ENCODE results near the gene C1GALT1.
"Not testable (repeated sequence)": the region's sequence is repeated elsewhere in the genome, so short reads cannot be mapped to it uniquely, and the experiment has no call there.

Gene C1GALT1

GRCh38 chr7:7173956-7174632 lies 8.2 kb upstream of the C1GALT1 start:
- no peak for DNase-seq

DNA sequence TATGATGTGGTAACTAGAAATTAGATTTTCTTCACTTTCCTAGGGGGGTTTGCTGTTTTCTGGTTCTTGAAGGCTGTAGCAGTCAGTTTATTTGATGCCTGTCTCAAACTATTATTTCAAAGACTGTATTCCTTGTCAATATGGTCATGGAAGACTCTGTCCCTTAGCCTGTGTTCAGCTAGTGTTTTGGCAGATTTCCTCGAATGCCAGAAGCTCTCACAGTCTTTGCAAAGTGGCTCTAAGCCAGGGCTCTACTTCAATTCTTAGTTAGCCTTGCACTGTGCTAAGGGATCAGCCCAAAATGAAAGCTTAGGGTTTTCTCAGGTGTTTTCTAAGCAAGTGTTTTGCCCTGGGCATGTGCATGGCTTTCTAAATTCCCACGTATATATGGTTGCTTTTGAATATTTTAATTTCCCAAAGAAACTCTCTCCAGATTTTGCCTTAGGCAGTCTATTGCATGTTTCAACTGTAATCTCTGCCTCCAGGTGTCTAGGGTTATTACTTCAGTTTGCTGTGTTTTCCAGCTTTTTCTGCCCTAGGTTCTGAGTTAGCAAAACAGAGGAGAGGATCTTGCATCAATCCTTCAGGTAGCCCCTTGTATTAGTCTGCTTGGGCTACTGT lies 7.2 kb upstream of the C1GALT1 start:
- DNase-seq, result peak in 1 of 2 experiments; percentile 39

GRCh38 chr7:7176406-7177043 lies 5.8 kb upstream of the C1GALT1 start:
- no peak for DNase-seq

GRCh38 chr7:7177044-7177517 lies 5.3 kb upstream of the C1GALT1 start:
- DNase-seq, result no peak

GRCh38 chr7:7178081-7178480 lies 4.3 kb upstream of the C1GALT1 start:
- DNase-seq, result no peak

DNA sequence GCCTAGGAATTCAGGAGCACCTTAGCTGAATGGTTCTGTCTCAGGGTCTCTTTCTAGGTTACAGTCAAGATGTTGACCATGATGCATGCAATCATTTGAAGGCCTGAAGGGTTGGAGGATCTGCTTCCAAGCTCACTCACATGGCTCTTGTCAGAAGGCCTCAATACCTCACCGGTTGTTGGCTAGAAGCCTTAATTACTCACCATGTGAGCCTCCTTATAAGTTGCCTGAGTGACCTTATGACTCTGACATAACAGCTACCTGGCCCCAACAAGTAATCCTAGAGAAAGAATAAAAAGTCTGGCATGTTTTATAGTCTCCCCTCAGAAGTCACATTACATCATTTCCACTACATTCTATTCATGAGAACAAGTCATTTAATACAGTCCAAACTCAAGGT lies 3.4 kb upstream of the C1GALT1 start:
- DNase-seq, result no peak

DNA sequence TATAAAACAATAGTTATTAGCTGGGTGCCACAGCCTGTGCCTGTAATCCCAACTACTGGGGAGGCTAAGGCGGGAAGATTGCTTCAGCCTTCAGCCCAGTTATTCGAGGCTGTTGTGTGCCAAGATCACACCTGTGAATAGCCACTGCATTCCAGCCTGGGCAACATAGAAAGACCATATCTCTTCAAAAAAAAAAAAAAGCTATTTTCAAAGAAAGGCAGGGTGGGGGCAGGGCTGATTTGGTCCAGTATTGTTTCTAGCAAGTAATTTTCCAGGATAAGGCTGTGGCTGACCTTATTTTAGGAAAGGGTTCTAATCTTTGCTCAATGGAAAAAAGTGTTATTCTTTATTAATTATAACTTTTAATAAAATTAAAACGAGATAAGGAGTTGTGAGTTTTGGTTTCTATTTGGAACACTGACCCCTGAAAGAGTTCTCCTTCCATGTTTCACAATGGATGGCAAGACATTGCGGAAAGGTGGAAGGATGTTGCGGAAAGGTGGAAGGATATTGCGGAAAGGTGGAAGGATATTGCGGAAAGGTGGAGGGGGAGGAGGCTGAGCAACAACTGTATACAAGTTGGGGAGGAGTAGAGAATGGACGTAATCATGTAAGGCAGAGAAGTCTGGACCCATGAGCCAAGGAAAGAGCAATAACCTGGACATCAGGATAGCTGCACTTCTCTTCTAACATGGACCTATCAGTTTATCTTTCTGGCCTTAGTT lies 1.5 kb upstream of the C1GALT1 start:
- DNase-seq, result no peak

GRCh38 chr7:7181519-7182155 lies 707 bp upstream of the C1GALT1 start:
- DNase-seq, result peak in 1 of 2 experiments; percentile 31

- peak in 1 of 2 experiments; percentile 58 for DNase-seq
Observed at GRCh38 chr7:7183061-7183837, 905 bp downstream of the C1GALT1 start.

- DNase-seq, result no peak
Observed at GRCh38 chr7:7183838-7184463, 1.6 kb downstream of the C1GALT1 start.

- DNase-seq, result peak in 1 of 2 experiments; percentile 10
Observed at GRCh38 chr7:7185371-7185989, 3.1 kb downstream of the C1GALT1 start.

DNA sequence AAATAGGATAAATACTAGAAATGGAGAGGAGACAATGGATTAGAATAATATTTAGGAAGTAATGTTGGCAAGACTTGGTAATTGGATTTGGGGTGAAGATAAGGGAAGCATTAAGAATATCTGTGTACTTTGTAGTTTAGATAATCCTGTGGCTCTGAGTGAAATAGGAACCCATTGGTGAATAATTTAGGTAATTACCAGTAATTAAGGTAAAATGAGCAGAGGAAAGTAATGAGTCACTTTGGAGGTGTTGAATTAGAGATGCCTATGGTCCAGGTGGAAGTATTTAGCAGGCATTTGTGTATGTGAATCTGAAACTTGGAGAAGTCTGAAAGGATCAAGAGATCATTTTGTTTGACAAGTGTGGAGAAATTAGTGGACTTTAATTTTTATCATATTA lies 5.7 kb downstream of the C1GALT1 start:
- DNase-seq, result no peak

- DNase-seq, result no peak
Observed at GRCh38 chr7:7188742-7189141, 6.4 kb downstream of the C1GALT1 start.

DNA sequence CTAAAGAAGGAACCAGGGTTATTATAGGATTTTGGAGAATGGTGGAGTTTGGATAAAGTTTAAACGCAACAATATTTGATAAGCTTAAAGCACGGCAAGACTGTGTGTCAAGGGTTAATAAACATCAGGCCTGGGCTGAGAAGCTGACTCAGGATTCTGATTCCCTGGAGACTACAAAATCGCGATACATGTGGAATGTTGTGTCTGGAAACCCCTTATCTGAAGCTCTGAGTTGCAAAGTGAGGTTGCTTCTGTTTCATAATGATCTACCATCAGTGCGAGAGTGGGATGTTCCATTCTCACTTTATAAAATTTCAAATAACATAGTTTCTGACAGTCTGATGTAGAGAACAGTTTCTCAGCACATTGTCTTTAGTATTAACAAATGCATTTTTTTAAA lies 7.8 kb downstream of the C1GALT1 start:
- no peak for DNase-seq

DNA sequence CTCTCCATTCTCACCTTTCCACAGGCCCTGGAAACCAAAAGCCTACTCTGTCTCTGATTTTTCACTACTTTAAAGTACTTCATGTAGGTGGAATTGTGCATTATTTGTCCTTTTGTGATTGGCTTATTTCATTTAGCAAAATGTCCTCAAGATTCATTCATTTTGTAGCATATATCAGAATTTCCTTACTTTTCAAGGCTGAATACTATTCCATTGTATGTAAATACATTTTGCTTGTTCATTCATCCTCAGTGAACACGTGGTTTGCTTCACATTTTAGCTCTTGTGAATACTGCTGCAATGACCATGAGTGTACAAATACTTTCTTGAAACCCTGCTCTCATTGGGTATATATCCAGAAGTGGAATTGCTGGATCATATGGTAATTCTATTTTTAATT lies 8.8 kb downstream of the C1GALT1 start:
- no peak for DNase-seq

DNA sequence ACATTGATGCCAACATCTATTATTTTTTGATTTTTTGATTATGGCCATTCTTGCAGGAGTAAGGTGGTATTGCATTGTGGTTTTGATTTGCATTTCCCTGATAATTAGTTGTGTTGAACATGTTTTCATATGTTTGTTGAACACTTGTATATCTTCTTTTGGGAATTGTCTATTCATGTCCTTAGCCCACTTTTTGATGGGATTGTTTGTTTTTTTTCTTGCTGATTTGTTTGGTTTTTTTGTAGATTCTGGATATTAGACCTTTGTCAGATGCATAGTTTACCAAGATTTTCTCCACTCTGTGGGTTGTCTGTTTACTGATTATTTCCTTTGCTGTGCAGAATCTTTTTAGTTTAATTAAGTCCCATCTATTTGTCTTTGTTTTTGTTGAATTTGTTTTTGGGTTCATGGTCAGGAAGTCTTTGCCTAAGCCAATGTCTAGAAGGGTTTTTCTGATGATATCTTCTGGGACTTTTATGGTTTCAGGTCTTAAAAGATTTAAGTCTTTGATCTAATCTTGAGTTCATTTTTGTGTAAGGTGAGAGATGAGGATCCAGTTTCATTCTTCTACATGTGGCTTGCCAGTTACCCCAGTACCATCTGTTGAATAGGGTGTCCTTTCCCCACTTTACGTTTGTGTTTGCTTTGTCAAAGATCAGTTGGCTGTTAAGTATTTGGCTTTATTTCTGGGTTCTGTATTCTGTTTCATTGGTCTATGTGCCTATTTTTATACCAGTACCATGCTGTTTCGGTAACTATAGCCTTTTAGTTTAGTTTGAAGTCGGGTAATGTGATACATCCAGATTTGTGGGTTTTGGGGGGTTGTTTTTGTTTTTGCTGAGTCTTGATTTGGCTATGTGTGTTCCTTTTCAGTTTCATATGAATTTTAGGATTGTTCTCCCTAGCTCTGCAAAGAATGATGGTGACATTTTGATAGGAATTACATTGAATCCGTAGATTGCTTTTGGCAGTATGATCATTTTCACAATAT lies 10.7 kb downstream of the C1GALT1 start:
- not testable (repeated sequence) for DNase-seq

DNA sequence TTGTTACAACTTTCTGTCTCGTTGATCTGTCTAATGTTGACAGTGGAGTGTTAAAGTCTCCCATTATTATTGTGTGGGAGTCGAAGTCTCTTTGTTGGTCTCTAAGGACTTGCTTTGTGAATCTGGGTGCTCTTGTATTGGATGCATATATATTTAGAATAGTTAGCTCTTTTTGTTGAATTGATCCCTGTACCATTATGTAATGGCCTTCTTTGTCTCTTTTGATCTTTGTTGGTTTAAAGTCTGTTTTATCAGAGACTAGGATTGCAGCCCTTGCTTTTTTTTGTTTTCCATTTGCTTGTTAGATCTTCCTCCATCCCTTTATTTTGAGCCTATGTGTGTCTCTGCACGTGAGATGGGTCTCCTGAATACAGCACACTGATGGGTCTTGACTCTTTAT lies 17.2 kb downstream of the C1GALT1 start:
- DNase-seq, result not testable (repeated sequence)

GRCh38 chr7:7200255-7200654 lies 17.9 kb downstream of the C1GALT1 start:
- not testable (repeated sequence) for DNase-seq

DNA sequence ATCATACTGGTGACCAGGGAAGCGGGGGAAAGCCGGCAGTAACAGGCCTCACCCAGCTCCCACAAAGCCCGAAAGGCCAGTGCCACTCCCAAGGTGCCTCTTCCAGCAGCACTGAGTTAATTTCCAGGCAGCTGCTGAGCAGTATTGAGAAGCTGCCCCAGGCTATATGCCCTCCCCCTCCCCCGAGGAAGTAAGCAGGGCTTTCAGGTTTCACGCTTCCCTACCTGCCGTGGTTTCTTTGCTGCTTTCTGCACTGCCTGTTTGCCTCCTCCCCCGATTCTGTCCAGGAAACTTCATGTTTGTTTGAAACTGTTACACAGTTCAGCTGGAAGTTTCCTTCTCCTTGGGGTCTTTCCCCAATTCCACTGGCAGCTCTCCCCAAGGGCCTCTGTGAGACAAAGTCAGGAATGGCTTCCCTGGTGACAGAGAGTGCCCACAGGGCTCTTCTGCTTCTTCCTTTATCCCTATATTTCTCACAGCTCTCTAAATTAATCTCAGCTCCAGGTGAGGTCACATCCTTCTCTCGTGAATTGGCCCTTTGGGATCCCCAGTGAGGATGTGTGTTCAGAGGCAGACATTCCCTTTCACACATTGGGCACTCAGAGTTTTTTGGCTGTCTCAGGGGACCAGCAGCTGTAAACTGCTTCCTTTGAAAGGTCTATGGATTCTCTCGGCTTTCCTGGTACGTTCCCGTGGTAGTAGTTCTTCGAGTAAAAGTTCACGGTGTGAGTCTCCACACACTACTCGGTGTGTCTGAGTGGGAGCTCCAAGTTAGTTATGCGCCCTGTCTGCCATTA lies 19.4 kb downstream of the C1GALT1 start:
- DNase-seq, result no peak
